SK-N-SH (cell line): ENCODE data around the gene DLX2. TPM values are rescaled to one million over a fixed set of nuclear protein-coding genes. Genes with fewer than 3 reads are reported as not detected.

ENCODE experiments used
- CTCF ChIA-PET: fragments of 300-600, 350-600 bp; formaldehyde crosslinking; extraction: SDS; loops from one replicate; lab custom pipeline; 2021; lab: Yijun Ruan, JAX
- POLR2A ChIA-PET: fragments of 350-600 bp; sonication (Branson Sonifier 250); formaldehyde crosslinking; extraction: SDS; loops from one replicate; lab custom pipeline; 2020; ENCODE audit warnings: antibody characterized with exemption, inconsistent platforms; lab: Yijun Ruan, JAX
- DNase-seq: peaks from one replicate; pipeline ENCODE4 v3.0.0; 2012
- H2AFZ ChIP-seq: fragments of 200-600 bp; sonication (generic); 2 replicates; pipeline ENCODE4 v1.8.1; 2016; ENCODE audit warnings: antibody characterized with exemption, mild to moderate bottlenecking, low read depth
- H3F3A ChIP-seq: fragments of 200-600 bp; sonication (generic); replicated peaks from 2 replicates; pipeline ENCODE3; 2016; ENCODE audit warnings: antibody characterized with exemption, mild to moderate bottlenecking; ENCODE audit not compliant: insufficient read depth
- H3K27ac ChIP-seq, 2 experiments: fragments of 200-500 bp in 1 of 2; fragments of 200-600 bp in 1 of 2; sonication (Bioruptor generic) in 1 of 2; sonication (generic), shearing (Covaris generic) in 1 of 2; 2 replicates each; pipeline versions ENCODE4 v1.5.1 to v1.6.1; 2014 to 2016; ENCODE audit warnings: low read depth in 2 of 2, inconsistent platforms in 1 of 2, low read length in 1 of 2, mild to moderate bottlenecking in 1 of 2, mixed read lengths in 1 of 2
- H3K27me3 ChIP-seq: fragments of 200-600 bp; sonication (generic), shearing (Covaris generic); 2 replicates; pipeline ENCODE4 v1.6.1; 2016; ENCODE audit warnings: mixed run types; ENCODE audit not compliant: insufficient read depth
- H3K36me3 ChIP-seq, 2 experiments: fragments of 200-500 bp in 1 of 2; fragments of 200-600 bp in 1 of 2; sonication (Bioruptor generic) in 1 of 2; sonication (generic) in 1 of 2; replicated peaks in 1 of 2; 2 replicates each; pipeline versions ENCODE3 to v1.5.1; 2014 to 2016; ENCODE audit warnings: low read length in 1 of 2, mild to moderate bottlenecking in 1 of 2; ENCODE audit not compliant: insufficient read depth in 2 of 2, control insufficient read depth in 1 of 2
- H3K4me1 ChIP-seq, 2 experiments: fragments of 200-500 bp in 1 of 2; fragments of 200-600 bp in 1 of 2; sonication (Bioruptor generic) in 1 of 2; sonication (generic), shearing (Covaris generic) in 1 of 2; 2 replicates each; pipeline versions ENCODE4 v1.5.1 to v1.6.1; 2014 to 2016; ENCODE audit warnings: low read depth in 1 of 2, low read length in 1 of 2, mixed run types in 1 of 2; ENCODE audit not compliant: insufficient read depth in 2 of 2, control insufficient read depth in 1 of 2
- H3K4me2 ChIP-seq: fragments of 200-600 bp; sonication (generic), shearing (Covaris generic); 2 replicates; pipeline ENCODE4 v1.6.1; 2017; ENCODE audit warnings: mixed run types
- H3K4me3 ChIP-seq, 2 experiments: fragments of 200-500 bp in 1 of 2; fragments of 200-600 bp in 1 of 2; sonication (Bioruptor generic) in 1 of 2; sonication (generic), shearing (Covaris generic) in 1 of 2; 2 replicates each; pipeline versions ENCODE4 v1.5.1 to v1.8.1; 2014 to 2016; ENCODE audit warnings: low read depth in 2 of 2, inconsistent platforms in 1 of 2, low read length in 1 of 2, mild to moderate bottlenecking in 1 of 2, mixed read lengths in 1 of 2, moderate library complexity in 1 of 2
- H3K79me2 ChIP-seq: fragments of 200-600 bp; sonication (generic); 2 replicates; pipeline ENCODE4 v1.8.1; 2017; ENCODE audit warnings: mild to moderate bottlenecking; ENCODE audit not compliant: insufficient read depth
- H3K9ac ChIP-seq: fragments of 200-600 bp; sonication (generic); 2 replicates; pipeline ENCODE4 v1.6.1; 2017; ENCODE audit warnings: mixed run types
- H3K9me2 ChIP-seq: fragments of 200-600 bp; sonication (generic); 2 replicates; pipeline ENCODE4 v1.6.1; 2017; ENCODE audit warnings: mixed run types
- H3K9me3 ChIP-seq: fragments of 200-600 bp; sonication (generic); 2 replicates; pipeline ENCODE4 v1.6.1; 2017; ENCODE audit warnings: mixed run types, mild to moderate bottlenecking, moderate library complexity
- H4K20me1 ChIP-seq: fragments of 200-600 bp; sonication (generic); 2 replicates; pipeline ENCODE4 v1.6.1; 2017; ENCODE audit warnings: mild to moderate bottlenecking, mixed run types; ENCODE audit not compliant: insufficient read depth
- EP300 ChIP-seq, 2 experiments: IDR thresholded peaks; 2 replicates each; pipeline versions ENCODE4 v1.4.0 to v1.6.1; 2012; ENCODE audit warnings: borderline replicate concordance in 1 of 2, low read depth in 1 of 2, low read length in 1 of 2
- EZH2phosphoT487 ChIP-seq: fragments of 200-600 bp; sonication (generic); IDR thresholded peaks from 2 replicates; pipeline ENCODE4 v1.6.1; 2017; ENCODE audit warnings: low read depth, mixed run types, mild to moderate bottlenecking, antibody characterized with exemption, moderate library complexity, borderline replicate concordance
- POLR2AphosphoS5 ChIP-seq: IDR thresholded peaks from 2 replicates; pipeline ENCODE4 v1.6.1; 2012; ENCODE audit warnings: low read depth, low read length
- TAF1 ChIP-seq: IDR thresholded peaks from 2 replicates; pipeline ENCODE4 v1.6.1; 2012; ENCODE audit warnings: low read depth, mild to moderate bottlenecking, low read length, moderate library complexity, borderline replicate concordance
- WGBS: methylation state at CpG from one replicate; pipeline ENCODE4 v1.1.6; 2017; ENCODE audit warnings: low lambda C conversion rate; 5-methylcytosine and 5-hydroxymethylcytosine counted together
- polyA plus RNA-seq, 3 experiments: library from polyadenylated mRNA; depleted of rRNA; stranded (reverse); fragments of >200 nt; gene quantifications; 2 replicates each; pipeline ENCODE4 v1.2.3, GENCODE V29; 2012
- TF ChIP-seq, protein P1 (sequence below): IDR thresholded peaks from 2 replicates; pipeline ENCODE4 v1.4.0; 2012; ENCODE audit warnings: low read depth, borderline replicate concordance

The DLX2 gene
- polyA plus RNA-seq, 1 of the 3 experiments (the other 2 are of a cell fraction), result 0.02 TPM

DNA sequence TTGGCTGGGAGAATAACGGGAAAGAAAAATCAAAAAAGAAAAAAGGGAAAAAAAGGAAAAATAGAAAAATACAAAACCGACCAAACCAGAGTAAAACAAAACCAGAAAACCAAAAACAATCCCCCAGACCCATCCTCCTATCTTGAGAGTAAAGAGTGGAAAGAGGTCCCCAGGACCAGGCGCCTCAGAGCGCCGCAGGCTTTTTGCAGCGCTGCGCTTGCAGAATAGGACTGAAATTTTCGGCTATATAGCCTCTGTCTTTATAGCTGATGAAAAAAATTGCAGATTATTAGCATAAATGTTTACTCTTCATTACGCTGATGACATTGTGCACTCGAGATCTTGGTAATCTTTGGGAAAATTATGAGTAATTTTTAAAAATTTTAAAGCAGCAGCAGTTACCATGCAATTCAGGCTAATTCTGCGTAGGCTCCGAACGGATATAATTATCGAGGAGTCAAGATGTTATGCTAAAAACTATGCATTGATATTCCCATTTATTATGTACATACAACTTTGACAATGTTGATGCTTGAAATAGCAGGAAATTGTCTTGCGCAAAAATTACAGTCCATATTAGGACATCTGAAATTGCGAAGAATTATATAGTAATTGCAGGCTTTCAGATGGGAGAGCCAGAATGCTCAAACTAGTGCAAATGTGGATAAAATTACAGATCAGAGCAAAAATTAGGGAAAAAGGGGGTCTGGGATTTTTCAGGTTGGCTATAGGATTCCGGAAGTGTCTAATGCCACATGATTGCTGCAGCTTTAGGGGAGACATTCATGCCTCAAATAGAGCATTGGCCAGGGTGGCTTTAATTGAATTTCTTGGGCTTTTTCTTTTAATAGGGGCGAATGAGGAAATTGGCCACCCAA, 9.0 kb downstream of the DLX2 start:
- no peaks in the 10 kb centered on the region for H3K9me2 ChIP-seq
- POLR2A ChIA-PET, result no interaction called here
- peaks cover 78% of the 10 kb centered on the region for H3K27me3 ChIP-seq
- DNase-seq, result peak; percentile 23
- peaks cover 23% of the 10 kb centered on the region for H3F3A ChIP-seq
- H3K36me3 ChIP-seq, result no peaks in the 10 kb centered on the region
- no peak overlapping the region for H2AFZ ChIP-seq
- peak; percentile 97; the same call in 1 of the 2 replicates for TF ChIP-seq EZH2phosphoT487
- TF ChIP-seq, protein P1, sequence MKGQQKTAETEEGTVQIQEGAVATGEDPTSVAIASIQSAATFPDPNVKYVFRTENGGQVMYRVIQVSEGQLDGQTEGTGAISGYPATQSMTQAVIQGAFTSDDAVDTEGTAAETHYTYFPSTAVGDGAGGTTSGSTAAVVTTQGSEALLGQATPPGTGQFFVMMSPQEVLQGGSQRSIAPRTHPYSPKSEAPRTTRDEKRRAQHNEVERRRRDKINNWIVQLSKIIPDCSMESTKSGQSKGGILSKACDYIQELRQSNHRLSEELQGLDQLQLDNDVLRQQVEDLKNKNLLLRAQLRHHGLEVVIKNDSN, result no peak
- 0 out of 2 replicates have a peak, but pooled peaks have one; percentile 11 for TF ChIP-seq POLR2AphosphoS5
- H3K4me1 ChIP-seq, result peaks cover 17 to 20% of the 10 kb centered on the region in 2 experiments; a peak in 3 of 4 replicates
- WGBS, result 15% methylated on average over 18 of the region's 18 CpGs
- H3K27ac ChIP-seq, result no peak overlapping the region
- 0 out of 2 replicates have a peak, but pooled peaks cover 18% of the 10 kb centered on the region for H4K20me1 ChIP-seq
- no peak overlapping the region for H3K9ac ChIP-seq
- peak overlapping the region; percentile 90; the same call in 1 of the 2 replicates for H3K4me2 ChIP-seq
- no peaks in the 10 kb centered on the region for H3K9me3 ChIP-seq
- H3K4me3 ChIP-seq, result no peak overlapping the region
- no peaks in the 10 kb centered on the region for H3K79me2 ChIP-seq
- CTCF ChIA-PET, result interaction anchor here (1.0 kb wide), 1 partner anchor 11 kb away, joined by 5 read pairs; no protein-coding TSS in a partner anchor

DNA sequence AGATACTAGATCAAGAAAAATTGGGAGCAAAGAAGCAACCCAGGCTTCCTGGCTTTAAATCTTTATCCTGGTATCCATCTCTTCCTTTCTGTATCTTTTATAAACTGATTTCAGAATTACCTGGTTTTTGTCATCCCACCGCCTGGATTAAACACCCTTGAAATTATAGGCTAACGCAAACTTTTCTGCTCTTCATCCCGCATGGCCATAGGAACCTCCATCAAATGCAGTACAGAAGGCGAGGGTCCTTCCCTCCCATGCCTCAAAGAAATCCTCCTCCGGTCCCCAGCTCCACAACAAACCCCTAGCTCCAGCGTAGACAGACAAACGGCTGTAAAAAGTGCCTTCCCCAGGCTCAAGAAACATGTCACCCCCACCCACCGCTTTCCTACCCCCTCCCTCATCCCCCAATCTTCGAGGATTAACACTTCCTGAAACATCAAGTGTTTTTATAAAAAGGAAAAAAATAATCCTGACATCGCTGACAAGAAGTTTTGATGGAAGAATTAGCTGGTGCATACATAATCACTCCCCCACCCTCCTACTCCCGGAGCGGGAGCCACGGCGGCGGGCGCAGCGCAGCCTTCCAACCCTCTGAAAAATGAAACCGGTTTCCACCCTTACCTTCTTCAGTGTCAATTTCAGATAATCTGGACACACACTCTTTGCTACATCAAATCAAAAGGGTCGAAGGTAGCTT, 9.8 kb downstream of the DLX2 start:
- TF ChIP-seq EP300 (IDR thresholded peaks at IDR 0.05; ENCODE audit: borderline replicate concordance in 1 of 2, low read depth in 1 of 2, low read length in 1 of 2) (no peak), TAF1 (no peak)
- Histone ChIP-seq H3K4me1 (peaks cover 15 to 17% of the 10 kb centered on the region in 2 experiments; a peak in 2 of 4 replicates), H3K79me2 (no peaks in the 10 kb centered on the region), H3K9me3 (no peaks in the 10 kb centered on the region), H3K27ac (no peak overlapping the region), H3K27me3 (peaks cover 85% of the 10 kb centered on the region), H3K4me3 (no peak overlapping the region), H3F3A (peaks cover 17% of the 10 kb centered on the region), H3K4me2 (no peak overlapping the region), H3K36me3 (no peaks in the 10 kb centered on the region), H4K20me1 (0 out of 2 replicates have a peak, but pooled peaks cover 18% of the 10 kb centered on the region), H2AFZ (no peak overlapping the region), H3K9ac (no peak overlapping the region), H3K9me2 (no peaks in the 10 kb centered on the region)
- DNase-seq, result peak; percentile 39
- WGBS, result 10% methylated on average over 19 of the region's 19 CpGs
- ChIA-PET CTCF (interaction anchor here (1.0 to 1.5 kb wide), 4 partner anchors 9 to 14 kb away, joined by 3 to 5 read pairs (median 4); no protein-coding TSS in a partner anchor), POLR2A (no interaction called here)
